Globus pallidus (tissue), 1 donor: ENCODE data around the gene AGBL4.
"Not testable (repeated sequence)": the region's sequence is repeated elsewhere in the genome, so short reads cannot be mapped to it uniquely, and the experiment has no call there.

Experiments used
- DNase-seq: peaks from one replicate; pipeline ENCODE4 v3.0.0-alpha.2; 2015; ENCODE audit warnings: low spot score

Gene AGBL4

GRCh38 chr1:49424782-49425181, 599.0 kb downstream of the AGBL4 start:
- no peak for DNase-seq

DNA sequence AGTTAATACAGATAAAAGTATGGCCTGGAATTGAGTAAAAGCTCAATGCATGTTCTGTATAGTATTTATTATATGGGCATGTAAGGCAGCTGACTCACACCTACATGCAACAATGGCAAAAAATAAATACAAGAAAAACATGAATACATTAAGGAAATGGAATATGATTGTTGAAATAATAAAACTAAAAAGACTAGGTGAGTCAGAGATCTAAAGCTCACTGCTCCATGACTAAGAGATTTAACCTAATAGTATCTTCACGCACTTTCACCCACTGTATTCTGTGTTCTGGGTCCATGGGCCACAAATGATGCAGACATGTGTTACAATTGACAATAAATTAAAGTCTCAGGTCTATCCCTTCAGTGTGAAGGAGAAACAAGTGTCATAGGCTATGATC, 607.0 kb downstream of the AGBL4 start:
- no peak for DNase-seq

DNA sequence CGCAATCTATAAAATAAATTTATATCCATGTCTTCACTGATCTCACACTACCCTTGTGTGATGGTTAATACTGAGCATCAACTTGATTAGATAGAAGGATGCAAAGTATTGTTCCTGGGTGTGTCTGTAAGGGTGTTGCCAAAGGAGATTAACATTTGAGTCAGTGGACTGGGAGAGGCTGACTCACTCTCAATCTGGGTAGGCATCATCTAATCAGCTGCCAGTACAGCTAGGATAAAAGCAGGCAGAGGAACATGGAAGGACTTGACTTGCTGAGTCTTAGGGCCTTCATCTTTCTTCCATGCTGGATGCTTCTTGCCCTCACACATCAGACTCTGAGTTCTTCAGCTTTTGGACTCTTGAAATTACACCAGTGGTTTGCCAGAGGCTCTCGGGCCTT, 615.4 kb downstream of the AGBL4 start:
- DNase-seq: no peak

GRCh38 chr1:49397086-49397485, 626.7 kb downstream of the AGBL4 start:
- no peak for DNase-seq

DNA sequence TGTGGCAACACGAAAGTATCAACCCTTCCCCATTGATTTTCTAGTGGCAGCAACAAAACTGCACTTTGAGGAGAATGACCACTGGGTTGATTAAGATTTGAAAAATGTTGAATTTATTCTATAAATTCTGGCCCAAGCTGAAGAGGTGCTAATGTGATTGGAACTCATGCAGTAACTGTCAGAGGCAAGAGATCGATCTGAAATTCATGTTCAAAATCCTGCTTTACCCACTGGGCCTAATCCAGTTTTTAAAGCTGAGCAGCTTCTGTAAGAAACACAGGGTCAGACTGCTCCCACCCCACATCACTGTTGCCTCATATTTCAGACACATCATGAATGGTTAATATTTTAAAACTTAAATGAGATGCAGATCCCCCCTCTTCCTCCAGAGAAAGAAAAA, 629.6 kb downstream of the AGBL4 start:
- DNase-seq: no peak

DNA sequence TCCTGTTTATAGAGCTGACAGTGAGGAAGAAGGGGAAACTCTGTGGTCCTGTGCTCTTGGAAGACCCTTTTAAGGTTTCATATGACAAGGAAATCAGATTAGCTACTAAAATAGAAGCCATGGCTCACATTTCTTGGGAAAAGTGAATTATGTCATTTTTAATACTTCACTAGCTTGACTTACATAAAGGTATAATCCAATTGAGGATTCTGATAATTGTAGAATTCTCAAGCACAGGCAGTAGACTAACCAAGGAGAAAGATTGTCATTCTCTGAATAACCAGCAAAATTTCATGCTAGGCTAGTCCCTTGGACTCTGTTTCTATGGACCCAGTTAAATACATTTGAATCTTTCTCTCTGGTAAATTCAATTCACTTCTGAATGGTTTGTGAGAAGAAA, 634.1 kb downstream of the AGBL4 start:
- no peak for DNase-seq

DNA sequence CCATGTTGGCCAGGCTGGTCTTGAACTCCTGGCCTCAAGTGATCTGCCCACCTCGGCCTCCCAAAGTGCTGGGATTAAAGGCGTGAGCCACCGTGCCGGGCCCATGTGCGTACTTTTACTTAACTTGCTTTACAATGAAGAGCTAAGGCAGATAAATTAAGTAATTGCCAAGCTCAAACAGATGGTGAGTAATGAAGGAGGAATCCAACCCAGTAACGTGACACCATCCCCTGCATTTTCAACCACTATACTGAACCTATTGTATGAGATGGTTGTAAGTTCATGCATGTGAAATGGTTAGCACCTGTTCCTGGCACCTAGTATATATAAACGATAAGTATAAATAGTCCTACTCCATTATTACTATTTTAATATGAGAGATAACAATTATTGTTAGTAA, 659.1 kb downstream of the AGBL4 start:
- no peak for DNase-seq

- DNase-seq: no peak
Observed at GRCh38 chr1:49363628-49364027, 660.1 kb downstream of the AGBL4 start.

DNA sequence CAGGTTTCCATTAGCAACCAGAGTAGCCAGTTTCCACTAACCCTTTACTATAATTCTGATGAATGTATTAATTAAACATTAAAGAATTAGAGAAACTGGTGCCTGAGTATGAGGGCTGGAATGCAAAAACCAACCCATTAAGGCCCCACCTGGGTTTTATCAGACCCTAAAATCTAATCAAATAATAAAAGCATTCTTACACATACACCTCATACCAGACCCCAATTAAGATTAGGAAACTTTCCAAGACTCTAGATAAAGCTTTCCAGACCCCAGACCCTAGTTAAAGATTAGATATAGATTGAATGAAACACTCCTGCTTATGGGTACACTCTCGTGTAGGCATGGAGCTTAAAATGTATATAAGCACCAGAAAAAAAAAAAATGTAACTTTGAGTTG, 665.7 kb downstream of the AGBL4 start:
- no peak for DNase-seq

DNA sequence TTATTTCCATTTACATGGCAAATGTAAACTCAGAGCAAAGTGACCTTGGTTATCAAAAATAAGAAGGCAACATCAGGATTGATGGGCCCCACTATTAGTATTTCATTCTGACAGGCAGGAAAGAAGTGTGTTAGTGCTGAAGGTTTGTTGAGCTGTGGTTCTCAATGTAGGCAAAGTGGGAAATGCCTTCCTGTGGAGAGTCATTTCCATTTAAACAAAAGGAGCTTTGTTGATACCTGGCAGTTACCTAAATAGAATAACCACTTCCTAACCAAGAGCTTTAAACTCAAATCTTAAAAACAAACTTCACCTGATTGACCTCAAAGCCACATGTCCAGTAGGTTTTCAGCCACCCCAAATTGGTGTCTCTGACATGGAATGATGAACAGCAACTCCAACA, 667.2 kb downstream of the AGBL4 start:
- DNase-seq: no peak

DNA sequence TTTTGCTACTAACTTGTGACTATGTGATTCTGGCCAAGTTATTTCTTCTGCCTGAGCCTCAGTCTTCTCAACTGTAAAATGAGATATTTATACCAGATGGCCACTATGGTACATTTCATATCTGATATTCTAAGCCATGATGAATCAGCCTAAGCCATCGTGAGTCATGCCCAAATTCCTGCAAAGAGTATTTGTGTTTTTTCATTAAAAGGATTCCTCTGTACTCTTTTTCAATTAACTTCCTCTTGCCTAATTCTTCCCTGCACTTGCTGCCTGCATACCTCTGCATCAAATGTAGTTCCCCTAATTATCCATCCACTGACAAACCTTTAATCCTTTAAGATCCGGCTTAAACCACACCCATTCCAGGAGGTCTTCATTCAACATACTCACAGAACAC, 672.0 kb downstream of the AGBL4 start:
- DNase-seq: no peak

- no peak for DNase-seq
Observed at GRCh38 chr1:49346767-49347349, 676.9 kb downstream of the AGBL4 start.

DNA sequence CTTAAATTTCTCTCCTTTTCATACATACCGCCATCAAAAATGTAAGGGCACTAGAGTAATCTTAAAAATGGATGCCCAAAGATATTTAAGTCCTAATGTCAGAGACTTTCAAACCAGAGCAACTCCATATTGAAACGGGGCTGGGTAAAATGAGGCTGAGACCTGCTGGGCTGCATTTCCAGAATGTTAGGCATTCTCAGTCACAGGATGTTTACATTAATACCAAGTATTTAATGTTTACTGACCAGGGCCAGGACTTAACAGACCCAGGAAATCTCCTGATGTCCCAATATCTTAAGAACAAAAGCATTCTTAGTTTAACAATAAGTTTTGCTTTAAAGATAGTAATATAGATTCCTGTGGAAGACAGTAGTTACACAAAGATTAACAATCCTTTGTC, 683.2 kb downstream of the AGBL4 start:
- DNase-seq: no peak

DNA sequence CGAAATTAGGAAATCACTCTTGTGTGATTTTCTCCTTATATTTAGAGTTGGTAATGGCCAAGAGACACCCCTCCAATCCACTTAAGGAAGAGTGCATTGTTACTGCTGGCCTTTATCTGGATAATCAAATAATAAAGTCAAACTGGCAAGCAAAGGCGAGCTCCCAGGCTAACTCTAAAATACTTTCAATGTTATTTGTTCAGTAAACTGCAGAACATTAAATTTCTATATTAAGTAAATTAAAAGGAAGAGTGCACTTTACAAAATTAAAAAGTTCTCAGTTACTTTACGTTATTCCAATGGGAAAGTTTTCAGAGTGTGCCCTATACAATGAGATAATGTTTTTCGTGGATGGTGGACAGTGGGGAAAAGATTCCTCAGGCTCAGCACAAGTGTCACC, 684.7 kb downstream of the AGBL4 start:
- DNase-seq: no peak

- no peak for DNase-seq
Observed at GRCh38 chr1:49337251-49337650, 686.5 kb downstream of the AGBL4 start.

DNA sequence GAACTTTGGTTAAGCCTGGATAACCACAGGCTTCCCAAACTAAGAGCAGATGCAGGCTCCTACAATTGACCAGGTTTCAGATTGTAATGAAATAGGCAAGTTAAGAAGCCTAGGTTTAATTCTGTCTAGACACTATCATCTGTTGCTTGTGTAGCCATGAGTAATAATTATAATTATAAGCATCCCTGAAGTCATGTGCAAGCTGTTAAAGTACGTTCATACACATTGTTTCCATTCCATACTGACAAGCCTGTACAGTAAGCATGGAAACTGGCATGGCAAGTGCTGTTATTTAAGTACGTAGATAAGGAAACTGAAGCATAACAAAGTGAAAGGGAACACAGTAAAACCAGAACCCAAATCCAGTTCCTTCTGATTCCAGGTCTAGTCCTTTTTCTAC, 689.8 kb downstream of the AGBL4 start:
- no peak for DNase-seq

DNA sequence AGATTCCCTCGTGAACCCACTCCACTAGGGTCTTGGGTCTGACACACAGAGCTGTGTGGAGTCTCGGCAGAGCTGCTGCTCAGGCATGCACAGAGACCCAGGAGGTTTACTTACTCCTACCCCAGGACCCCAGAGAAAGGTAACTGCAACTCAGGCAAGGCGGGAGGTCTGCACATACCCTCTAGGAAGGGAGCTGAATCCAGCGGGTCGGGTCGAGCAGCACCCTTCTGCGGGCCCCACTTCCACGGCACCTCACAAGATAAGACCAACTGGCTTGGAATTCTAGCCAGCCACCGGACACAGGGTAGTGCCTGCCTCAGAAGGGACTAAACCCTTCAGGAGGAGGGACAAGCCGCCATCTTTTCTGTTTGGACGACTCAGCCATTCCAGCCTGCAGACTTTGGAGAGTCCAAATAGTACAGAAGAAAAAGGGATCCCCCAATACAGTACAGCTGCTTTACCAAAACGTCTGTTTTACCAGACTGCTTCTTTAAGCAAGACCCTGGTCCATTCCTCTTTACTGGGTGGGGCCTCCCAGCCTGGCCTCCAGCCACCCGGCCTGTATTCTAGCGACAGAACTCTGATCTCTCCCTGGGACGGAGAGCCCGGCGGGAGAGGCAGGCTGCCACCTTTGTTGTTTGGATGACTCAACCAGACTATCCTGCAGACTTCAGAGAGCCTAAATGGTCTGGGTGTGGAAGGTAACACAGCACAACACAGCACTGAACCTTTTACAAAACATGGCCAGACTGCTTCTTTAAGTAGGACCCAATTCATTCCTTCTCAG, 692.5 kb downstream of the AGBL4 start:
- no peak for DNase-seq

DNA sequence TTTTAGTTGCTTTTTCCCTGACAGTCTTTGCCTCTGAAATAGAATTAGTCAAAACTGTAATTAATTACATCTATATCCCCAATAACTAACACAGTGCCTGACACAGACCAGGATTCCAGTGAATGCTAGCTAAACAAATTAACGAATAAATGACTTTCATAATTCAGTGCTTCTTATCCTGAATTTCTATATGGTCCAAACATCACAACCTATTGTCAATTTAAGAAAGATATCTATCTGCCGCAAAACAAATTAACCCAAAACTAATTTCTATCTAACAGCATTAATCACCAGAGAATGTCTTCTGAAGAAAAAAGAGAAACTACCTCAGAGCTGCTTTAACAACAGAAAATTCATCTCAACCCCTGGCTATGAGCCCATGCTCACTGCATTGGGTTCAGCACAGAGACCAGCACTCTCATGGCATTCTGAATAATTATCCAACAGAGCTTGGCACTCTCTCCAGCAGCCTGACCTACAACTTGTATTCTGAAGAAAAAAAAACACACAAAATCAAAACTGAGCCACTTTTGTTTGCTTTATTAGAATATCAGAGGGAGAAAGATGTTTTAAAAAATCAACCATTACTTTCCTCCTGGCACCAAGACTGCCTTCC, 699.7 kb downstream of the AGBL4 start:
- DNase-seq: peak; percentile 28

DNA sequence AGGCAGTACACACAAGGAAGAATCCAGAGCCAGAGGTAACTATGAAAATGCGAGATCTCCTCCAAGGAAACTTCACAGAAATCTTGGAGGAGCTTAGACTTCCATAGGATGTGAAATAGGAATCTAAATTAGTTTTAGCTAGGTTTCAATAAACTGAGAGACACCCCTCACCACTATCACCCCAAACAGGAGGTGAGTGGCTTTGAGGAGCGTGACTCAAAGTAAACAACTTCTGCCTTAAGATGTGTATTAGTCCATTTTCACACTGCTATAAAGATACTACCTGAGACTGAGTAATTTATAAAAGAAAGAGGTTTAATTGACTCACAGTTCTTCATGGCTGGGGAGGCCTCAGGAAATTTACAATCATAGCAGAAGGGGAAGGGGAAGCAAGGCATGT, 703.3 kb downstream of the AGBL4 start:
- not testable (repeated sequence) for DNase-seq

DNA sequence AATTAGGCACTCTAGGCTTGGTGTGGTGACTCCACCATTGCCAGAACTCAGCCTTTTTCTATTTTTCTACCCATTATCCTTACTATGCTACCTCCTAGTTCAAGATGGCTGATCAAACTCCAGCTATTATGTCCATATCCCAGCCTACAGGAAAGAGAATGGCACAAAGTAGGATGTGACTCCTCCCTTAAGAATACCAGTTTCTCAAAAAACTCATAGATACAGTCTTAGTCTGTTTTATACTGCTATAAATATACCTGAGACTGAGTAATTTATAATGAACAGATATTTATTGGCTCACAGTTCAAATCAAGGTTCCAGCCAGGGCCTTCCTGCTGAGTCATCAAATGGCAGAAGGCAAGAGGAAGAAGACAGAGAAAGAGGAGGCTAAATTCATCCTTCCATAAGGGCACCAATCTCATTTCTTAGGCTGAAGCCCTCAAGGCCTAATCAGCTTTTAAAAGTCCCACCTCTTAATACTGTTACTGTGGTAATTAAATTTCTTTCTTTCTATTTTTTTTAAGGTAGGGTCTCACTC, 704.3 kb downstream of the AGBL4 start:
- no peak for DNase-seq

DNA sequence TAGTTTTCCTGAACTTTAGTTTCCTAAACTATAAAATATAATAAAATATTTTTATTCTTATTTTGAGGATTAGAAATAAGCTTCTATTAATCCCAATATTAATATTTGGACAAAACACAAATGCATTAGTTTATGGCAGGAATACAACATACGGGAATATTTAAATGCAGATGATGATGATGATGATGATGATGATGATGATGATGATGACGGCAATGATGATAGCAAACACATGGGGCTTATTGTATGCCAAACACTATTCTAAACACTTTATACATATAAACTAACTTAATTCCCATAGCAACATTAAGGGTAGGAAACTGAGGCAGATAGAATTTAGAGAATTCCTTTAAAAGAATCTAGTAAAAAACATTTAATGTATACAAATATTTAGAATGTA, 705.5 kb downstream of the AGBL4 start:
- no peak for DNase-seq

DNA sequence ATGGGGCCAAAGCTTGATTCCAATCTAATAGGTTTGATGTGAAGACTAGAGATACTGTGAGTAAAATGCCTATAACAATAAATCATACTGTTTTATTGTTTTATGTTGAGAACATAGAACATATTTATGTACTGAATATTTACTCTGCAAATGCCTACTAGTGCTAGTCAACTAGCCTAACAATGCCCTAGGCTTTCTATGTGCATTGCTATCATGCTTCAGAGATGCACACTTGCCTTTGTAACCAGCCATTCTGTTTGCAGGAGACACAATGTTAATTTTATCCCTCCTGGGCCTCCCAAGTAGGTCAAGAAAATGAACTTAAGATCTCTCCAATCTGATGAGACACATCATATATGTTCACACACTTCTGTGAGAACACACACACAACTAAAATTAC, 716.3 kb downstream of the AGBL4 start:
- no peak for DNase-seq

- no peak for DNase-seq
Observed at GRCh38 chr1:49306507-49307070, 717.2 kb downstream of the AGBL4 start.
